HepG2 (cell line): Measurements from ENCODE around the gene STK38L. TPM values are rescaled to one million over a fixed set of nuclear protein-coding genes. Genes with fewer than 3 reads are reported as not detected.

Experiments used
- NR2F2 ChIP-seq: IDR thresholded peaks from 2 replicates; pipeline ENCODE4 v1.6.1; 2012; ENCODE audit warnings: low read depth, inconsistent platforms, borderline replicate concordance
- NR2F6 ChIP-seq, 2 experiments: IDR thresholded peaks; 2 replicates each; pipeline ENCODE4 v1.6.1; 2016; ENCODE audit warnings: antibody characterized with exemption in 1 of 2, mild to moderate bottlenecking in 1 of 2
- TEAD2 ChIP-seq: sonication (generic); formaldehyde crosslinking; IDR thresholded peaks from 2 replicates; pipeline ENCODE4 v1.9.0; 2021; ENCODE audit warnings: missing genetic modification reagents
- TOPORS ChIP-seq: sonication (generic); formaldehyde crosslinking; IDR thresholded peaks from 2 replicates; pipeline ENCODE4 v1.8.0; 2023; ENCODE audit warnings: mild to moderate bottlenecking, missing genetic modification reagents
- YY1 ChIP-seq: IDR thresholded peaks from 2 replicates; pipeline ENCODE4 v1.6.1; 2011; ENCODE audit warnings: low read length, low read depth, moderate library complexity, mild to moderate bottlenecking; ENCODE audit not compliant: insufficient read depth, insufficient replicate concordance
- ZNF124 ChIP-seq: sonication (generic); formaldehyde crosslinking; IDR thresholded peaks from 2 replicates; pipeline ENCODE4 v1.4.0; 2020; ENCODE audit warnings: missing genetic modification reagents
- ZNF468 ChIP-seq: sonication (generic); formaldehyde crosslinking; IDR thresholded peaks from 2 replicates; pipeline ENCODE4 v1.8.0; 2022; ENCODE audit warnings: mild to moderate bottlenecking, moderate library complexity, missing genetic modification reagents
- polyA plus RNA-seq, 8 experiments: library from polyadenylated mRNA; depleted of rRNA in 3 of 8; stranded (reverse) in 7 of 8; unstranded in 1 of 8; fragments of >200 nt; fragmentation: Illumina TruSeq in 4 of 8; extraction: Trizol in 4 of 8; gene quantifications; 2 replicates each; pipeline versions ENCODE4 v1.2.1 to v1.2.3, GENCODE V29; 2011 to 2016; ENCODE audit warnings: low read depth in 4 of 8, missing spikeins in 1 of 8, mixed read lengths in 1 of 8; ENCODE audit not compliant: insufficient read depth in 1 of 8
- total RNA-seq, 5 experiments: library from RNA; depleted of rRNA; stranded (reverse); fragments of >200 nt; fragmentation: Illumina TruSeq; extraction: Trizol; gene quantifications; 2 replicates each; pipeline ENCODE4 v1.2.3, GENCODE V29; 2016; ENCODE audit warnings: low read depth in 1 of 5
- TF ChIP-seq, protein P1 (sequence below): sonication (generic); formaldehyde crosslinking; IDR thresholded peaks from 2 replicates; pipeline ENCODE4 v1.4.0; 2020; ENCODE audit warnings: missing genetic modification reagents, borderline replicate concordance
- TF ChIP-seq, protein P2 (sequence below), 2 experiments: sonication (generic) in 1 of 2; formaldehyde crosslinking in 1 of 2; IDR thresholded peaks; 2 replicates each; pipeline versions ENCODE4 v1.6.1 to v1.9.0; 2014 to 2022; ENCODE audit warnings: antibody characterized with exemption in 1 of 2, borderline replicate concordance in 1 of 2, inconsistent platforms in 1 of 2, low read depth in 1 of 2, missing genetic modification reagents in 1 of 2
- TF ChIP-seq, protein P3 (sequence below): sonication (generic); formaldehyde crosslinking; IDR thresholded peaks from 2 replicates; pipeline ENCODE4 v1.4.0; 2020; ENCODE audit warnings: missing genetic modification reagents

STK38L gene
- total and polyA plus RNA-seq, 2 of the 13 experiments (the other 11 are each of a cell fraction or from before 2014, with no cell fraction given) = 6.1 to 26.4 TPM

DNA sequence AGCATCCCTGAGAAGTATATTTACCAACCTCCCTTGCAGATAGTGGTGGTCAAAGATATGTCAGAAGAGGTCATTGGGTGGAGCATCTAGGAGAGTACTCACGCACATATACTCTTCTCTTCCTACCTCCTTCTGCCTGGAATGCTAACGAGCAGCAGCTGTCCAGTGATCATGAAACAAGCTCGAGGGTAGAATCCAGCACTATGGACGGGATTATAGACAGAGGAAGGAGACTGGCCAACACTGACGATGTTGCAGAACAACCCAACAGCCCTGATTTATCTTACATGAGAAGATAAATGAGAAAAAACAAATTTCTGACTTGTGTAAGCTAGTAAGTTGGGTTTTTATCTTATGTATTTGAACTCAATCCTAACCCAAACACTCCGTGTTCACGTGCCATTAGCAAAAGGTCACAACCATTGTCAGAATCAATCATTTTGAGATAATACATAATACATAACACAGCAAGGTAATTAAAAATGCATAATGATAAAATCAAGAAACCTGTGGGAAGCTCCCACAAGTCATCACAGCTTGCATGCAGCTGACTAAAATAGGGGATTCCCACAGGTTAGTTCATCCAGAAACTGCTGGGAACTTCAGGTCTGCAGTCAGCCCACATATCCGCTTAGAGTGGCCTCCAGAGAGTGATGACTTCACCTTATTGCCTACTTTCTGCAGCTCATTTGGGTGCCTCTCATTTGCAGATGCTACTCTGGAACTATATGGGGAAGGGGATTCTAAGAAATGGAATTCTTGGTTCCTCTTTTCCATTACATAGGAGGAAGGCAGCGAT is 36.3 kb upstream of the STK38L start (continued):
- TF ChIP-seq, protein P1, sequence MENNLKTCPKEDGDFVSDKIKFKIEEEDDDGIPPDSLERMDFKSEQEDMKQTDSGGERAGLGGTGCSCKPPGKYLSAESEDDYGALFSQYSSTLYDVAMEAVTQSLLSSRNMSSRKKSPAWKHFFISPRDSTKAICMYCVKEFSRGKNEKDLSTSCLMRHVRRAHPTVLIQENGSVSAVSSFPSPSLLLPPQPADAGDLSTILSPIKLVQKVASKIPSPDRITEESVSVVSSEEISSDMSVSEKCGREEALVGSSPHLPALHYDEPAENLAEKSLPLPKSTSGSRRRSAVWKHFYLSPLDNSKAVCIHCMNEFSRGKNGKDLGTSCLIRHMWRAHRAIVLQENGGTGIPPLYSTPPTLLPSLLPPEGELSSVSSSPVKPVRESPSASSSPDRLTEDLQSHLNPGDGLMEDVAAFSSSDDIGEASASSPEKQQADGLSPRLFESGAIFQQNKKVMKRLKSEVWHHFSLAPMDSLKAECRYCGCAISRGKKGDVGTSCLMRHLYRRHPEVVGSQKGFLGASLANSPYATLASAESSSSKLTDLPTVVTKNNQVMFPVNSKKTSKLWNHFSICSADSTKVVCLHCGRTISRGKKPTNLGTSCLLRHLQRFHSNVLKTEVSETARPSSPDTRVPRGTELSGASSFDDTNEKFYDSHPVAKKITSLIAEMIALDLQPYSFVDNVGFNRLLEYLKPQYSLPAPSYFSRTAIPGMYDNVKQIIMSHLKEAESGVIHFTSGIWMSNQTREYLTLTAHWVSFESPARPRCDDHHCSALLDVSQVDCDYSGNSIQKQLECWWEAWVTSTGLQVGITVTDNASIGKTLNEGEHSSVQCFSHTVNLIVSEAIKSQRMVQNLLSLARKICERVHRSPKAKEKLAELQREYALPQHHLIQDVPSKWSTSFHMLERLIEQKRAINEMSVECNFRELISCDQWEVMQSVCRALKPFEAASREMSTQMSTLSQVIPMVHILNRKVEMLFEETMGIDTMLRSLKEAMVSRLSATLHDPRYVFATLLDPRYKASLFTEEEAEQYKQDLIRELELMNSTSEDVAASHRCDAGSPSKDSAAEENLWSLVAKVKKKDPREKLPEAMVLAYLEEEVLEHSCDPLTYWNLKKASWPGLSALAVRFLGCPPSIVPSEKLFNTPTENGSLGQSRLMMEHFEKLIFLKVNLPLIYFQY = no peak
- TF ChIP-seq TEAD2 (CRISPR knock-in tag) (no peak), ZNF468 (CRISPR knock-in tag) (no peak), ZNF124 (no peak), TOPORS (CRISPR knock-in tag) (no peak), NR2F6 (IDR thresholded peaks at IDR 0.05) (no peak), NR2F6 (CRISPR knock-in tag; IDR thresholded peaks at IDR 0.05) (no peak), YY1 (no peak), NR2F2 (no peak)
- TF ChIP-seq, protein P2, sequence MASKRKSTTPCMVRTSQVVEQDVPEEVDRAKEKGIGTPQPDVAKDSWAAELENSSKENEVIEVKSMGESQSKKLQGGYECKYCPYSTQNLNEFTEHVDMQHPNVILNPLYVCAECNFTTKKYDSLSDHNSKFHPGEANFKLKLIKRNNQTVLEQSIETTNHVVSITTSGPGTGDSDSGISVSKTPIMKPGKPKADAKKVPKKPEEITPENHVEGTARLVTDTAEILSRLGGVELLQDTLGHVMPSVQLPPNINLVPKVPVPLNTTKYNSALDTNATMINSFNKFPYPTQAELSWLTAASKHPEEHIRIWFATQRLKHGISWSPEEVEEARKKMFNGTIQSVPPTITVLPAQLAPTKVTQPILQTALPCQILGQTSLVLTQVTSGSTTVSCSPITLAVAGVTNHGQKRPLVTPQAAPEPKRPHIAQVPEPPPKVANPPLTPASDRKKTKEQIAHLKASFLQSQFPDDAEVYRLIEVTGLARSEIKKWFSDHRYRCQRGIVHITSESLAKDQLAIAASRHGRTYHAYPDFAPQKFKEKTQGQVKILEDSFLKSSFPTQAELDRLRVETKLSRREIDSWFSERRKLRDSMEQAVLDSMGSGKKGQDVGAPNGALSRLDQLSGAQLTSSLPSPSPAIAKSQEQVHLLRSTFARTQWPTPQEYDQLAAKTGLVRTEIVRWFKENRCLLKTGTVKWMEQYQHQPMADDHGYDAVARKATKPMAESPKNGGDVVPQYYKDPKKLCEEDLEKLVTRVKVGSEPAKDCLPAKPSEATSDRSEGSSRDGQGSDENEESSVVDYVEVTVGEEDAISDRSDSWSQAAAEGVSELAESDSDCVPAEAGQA (IDR thresholded peaks at IDR 0.05; ENCODE audit: low read depth) = no peak
- TF ChIP-seq, protein P2 (CRISPR knock-in tag; IDR thresholded peaks at IDR 0.05; ENCODE audit: borderline replicate concordance) = no peak
- TF ChIP-seq, protein P3, sequence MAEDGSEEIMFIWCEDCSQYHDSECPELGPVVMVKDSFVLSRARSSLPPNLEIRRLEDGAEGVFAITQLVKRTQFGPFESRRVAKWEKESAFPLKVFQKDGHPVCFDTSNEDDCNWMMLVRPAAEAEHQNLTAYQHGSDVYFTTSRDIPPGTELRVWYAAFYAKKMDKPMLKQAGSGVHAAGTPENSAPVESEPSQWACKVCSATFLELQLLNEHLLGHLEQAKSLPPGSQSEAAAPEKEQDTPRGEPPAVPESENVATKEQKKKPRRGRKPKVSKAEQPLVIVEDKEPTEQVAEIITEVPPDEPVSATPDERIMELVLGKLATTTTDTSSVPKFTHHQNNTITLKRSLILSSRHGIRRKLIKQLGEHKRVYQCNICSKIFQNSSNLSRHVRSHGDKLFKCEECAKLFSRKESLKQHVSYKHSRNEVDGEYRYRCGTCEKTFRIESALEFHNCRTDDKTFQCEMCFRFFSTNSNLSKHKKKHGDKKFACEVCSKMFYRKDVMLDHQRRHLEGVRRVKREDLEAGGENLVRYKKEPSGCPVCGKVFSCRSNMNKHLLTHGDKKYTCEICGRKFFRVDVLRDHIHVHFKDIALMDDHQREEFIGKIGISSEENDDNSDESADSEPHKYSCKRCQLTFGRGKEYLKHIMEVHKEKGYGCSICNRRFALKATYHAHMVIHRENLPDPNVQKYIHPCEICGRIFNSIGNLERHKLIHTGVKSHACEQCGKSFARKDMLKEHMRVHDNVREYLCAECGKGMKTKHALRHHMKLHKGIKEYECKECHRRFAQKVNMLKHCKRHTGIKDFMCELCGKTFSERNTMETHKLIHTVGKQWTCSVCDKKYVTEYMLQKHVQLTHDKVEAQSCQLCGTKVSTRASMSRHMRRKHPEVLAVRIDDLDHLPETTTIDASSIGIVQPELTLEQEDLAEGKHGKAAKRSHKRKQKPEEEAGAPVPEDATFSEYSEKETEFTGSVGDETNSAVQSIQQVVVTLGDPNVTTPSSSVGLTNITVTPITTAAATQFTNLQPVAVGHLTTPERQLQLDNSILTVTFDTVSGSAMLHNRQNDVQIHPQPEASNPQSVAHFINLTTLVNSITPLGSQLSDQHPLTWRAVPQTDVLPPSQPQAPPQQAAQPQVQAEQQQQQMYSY = no peak
